ENCODE measurements around the gene ARMH2.

Gene ARMH2

DNA sequence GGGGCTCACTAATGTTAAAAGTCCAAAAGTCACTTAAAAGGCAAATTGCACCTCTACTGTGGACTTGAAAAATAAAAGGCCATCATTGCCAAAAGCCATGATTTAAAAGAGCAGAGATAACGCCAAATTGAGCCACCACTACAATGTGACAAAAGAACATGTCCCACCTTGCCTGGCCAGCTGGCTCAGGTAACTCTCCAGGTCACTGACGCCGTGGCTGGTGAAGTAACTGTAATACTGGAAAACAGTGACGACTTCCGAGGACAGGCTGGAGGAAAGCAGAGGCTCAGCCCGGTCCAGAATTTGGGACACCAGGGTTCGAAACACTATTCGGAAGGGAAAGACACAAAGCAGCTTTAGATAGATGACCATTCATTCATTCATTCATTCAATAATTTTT is 29.3 kb upstream of the ARMH2 start:
- no peak overlapping the region for H3K4me3 ChIP-seq (ENCODE audit: low read length)
- TF ChIP-seq, protein P1, sequence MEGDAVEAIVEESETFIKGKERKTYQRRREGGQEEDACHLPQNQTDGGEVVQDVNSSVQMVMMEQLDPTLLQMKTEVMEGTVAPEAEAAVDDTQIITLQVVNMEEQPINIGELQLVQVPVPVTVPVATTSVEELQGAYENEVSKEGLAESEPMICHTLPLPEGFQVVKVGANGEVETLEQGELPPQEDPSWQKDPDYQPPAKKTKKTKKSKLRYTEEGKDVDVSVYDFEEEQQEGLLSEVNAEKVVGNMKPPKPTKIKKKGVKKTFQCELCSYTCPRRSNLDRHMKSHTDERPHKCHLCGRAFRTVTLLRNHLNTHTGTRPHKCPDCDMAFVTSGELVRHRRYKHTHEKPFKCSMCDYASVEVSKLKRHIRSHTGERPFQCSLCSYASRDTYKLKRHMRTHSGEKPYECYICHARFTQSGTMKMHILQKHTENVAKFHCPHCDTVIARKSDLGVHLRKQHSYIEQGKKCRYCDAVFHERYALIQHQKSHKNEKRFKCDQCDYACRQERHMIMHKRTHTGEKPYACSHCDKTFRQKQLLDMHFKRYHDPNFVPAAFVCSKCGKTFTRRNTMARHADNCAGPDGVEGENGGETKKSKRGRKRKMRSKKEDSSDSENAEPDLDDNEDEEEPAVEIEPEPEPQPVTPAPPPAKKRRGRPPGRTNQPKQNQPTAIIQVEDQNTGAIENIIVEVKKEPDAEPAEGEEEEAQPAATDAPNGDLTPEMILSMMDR (conservative IDR thresholded peaks at IDR 0.05; ENCODE audit: low read length): no peak
- no peak for DNase-seq (ENCODE audit: low read depth)

DNA sequence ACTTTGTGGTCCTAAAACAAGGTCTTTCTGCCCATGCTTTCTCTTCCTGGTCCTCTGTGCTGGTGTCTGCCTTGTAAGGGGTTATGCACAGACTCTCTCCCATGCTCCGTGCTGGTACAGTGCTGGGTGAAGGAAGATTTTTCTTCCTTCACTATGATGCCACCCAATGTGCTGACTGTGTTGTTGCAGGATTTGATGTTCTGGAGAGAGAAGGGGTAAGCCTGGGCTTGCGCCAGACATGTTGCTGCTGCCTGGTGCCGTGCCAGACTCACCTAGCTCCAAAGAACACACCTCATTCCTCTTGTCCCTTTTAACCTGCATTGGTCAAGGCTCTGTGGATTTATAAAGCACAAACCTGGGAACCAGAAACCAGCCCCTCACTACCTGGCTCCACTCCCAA is 28.4 kb upstream of the ARMH2 start:
- no peak overlapping the region for H3K4me3 ChIP-seq (ENCODE audit: low read length)
- TF ChIP-seq, protein P1 (conservative IDR thresholded peaks at IDR 0.05; ENCODE audit: low read length): no peak
- DNase-seq (ENCODE audit: low read depth): no peak

DNA sequence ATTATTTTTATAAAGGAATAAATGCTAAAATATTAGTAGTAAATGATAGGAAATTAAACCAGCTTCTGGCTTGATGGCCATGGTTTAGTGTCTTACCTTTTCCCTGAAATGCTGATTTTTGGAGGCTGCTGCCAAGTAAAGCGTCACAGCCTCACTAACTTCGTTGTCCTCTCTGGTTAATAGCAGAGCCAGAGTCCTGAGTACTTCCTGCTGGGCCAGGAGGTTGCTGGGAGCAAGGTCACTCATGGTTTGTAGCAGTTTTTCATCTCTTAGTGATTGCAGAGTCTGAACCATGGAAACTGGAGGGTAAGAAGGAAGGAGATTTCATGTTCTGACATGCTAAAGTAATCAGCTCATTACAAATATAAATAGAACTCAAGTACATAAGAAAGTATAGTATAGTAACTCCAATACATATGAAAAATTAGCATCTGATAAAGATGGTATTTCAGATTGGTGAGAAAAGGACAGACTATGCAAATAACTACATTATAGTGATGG is 26.5 kb upstream of the ARMH2 start:
- DNase-seq (ENCODE audit: low read depth): no peak
- TF ChIP-seq, protein P1 (conservative IDR thresholded peaks at IDR 0.05; ENCODE audit: low read length): no peak
- H3K4me3 ChIP-seq (ENCODE audit: low read length): no peak overlapping the region

DNA sequence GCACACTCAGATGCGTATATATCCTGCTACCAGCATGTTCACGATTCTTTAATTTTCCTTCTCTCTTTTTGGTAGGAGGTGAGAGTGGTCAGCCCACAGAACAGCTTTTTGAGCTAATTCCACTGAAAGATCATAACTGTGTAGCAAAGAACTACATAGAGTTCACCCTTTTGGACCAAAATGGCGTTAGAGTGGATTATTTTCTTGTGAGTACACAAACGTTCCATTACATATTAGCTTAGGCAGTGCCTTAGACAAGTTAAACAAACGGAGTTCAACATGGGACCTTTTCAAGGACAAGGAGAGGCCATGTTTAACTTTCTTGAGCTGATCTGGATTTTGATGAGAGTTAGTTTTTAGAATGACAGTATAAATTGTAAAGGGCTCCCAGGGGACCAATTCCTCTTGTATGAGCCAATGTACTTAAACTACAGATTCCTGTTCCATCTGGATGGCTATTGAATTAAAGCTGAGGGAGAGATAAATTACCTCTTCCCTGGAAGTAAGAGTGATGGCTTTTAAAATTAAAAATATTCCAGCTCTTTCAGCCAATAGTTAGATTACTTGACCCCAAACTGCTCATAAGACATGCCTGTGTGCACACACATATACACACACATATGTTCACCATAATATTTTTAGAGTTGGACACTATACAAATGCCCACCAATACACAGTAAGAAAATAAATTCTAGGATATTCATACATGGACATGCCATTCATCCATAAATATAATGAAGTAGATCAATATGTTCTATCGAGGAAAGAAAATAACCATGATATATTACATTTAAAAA is 25.6 kb upstream of the ARMH2 start:
- TF ChIP-seq, protein P1 (conservative IDR thresholded peaks at IDR 0.05; ENCODE audit: low read length): no peak

DNA sequence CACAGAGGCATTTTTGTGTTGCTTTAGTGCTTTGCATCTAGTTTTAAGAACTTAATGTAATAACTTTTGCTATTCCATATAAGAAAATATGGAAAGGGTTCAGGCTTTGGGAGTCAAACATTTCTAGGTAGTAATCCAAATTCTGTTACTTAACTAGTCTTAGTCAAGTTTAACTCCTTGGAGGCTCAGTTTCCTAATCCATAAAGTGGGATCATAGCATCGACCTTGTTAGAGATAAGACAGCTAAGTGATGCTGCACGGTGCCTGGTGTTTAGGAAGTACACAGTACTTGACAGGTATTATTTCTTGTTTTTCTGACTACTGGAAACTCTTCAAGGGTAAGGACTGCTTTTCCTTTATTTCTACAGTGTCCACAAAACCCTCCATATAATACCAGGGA is 24.5 kb upstream of the ARMH2 start:
- DNase-seq (ENCODE audit: low read depth): no peak
- TF ChIP-seq, protein P1 (conservative IDR thresholded peaks at IDR 0.05; ENCODE audit: low read length): no peak
- no peak overlapping the region for H3K4me3 ChIP-seq (ENCODE audit: low read length)

More for the DNA sequence above, 25.6 kb upstream of the ARMH2 start:
- no peak for DNase-seq (ENCODE audit: low read depth)
- H3K4me3 ChIP-seq (ENCODE audit: low read length): no peak overlapping the region

DNA sequence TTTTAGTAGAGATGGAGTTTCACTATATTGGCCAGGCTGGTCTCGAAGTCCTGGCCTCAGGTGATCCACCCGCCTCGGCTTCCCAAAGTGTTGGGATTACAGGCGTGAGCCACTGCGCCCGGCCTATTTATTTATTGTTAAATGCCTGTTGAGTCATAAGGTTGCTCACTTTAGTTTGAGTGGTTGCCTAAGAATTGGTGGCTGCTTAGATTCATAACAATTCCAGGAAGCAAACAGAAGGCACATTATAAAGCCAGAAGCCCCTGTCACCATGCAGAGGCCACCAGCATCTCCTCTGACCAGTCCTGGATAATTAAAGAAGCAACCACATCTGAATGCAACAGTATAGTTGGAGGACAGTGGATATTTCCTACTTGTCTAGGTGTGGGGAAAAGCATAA is 24.0 kb upstream of the ARMH2 start:
- TF ChIP-seq, protein P1 (conservative IDR thresholded peaks at IDR 0.05; ENCODE audit: low read length): no peak

DNA sequence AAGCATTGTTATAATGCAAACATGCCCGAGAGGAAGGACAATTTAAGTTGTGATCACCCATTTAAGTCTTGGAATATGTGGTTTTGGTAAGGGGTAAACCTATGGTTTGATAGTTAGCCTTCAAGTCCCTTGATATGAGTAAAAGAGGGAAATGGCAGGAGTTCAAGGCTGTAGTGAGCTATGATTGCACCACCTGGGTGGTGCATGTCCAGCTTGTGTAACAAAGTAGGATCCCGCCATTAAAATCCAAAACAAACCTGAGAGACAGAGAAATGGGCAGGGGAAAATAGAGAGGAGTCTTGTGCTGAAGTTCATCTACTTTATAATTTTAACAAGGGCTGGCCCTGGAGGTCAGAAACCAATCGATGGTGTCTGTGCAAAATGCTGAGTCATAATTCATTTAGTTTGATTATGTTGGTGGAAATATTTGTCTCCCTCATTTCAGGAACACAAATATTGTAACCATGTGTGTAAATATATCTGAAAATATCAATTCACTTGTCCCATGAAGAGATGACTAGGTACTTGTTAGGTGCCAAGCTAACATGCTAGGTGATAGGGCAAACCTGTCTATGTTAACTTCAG is 23.2 kb upstream of the ARMH2 start:
- DNase-seq (ENCODE audit: low read depth): no peak
- TF ChIP-seq, protein P1 (conservative IDR thresholded peaks at IDR 0.05; ENCODE audit: low read length): no peak
- H3K4me3 ChIP-seq (ENCODE audit: low read length): no peak overlapping the region

More for the DNA sequence above, 24.0 kb upstream of the ARMH2 start:
- DNase-seq (ENCODE audit: low read depth): no peak
- H3K4me3 ChIP-seq (ENCODE audit: low read length): no peak overlapping the region
